Right lobe of liver (tissue), 6 donors: ENCODE results near the gene FBXO44. TPM values are rescaled to one million over a fixed set of nuclear protein-coding genes. Genes with fewer than 3 reads are reported as not detected.

Source experiments
- ATAC-seq, 4 donors: fragments of 200-7000 bp; cut with Tn5 transposase; one replicate each; pipeline ENCODE4 v1.9.1; 2020; ENCODE audit warnings: mild to moderate bottlenecking in 4 of 4, moderate library complexity in 4 of 4
- DNase-seq, 3 donors: peaks; one replicate each; pipeline ENCODE4 v3.0.0-alpha.2; 2020
- H3K27ac ChIP-seq, 3 donors: fragments of 200-600 bp; one replicate each; pipeline ENCODE4 v1.8.0; 2022
- H3K27me3 ChIP-seq, 2 donors: fragments of 200-600 bp; one replicate each; pipeline ENCODE4 v1.8.0; 2022
- H3K36me3 ChIP-seq, 4 donors: fragments of 200-600 bp; sonication (generic) in 1 of 4; one replicate each; pipeline versions ENCODE4 v1.5.1 to v1.8.0; 2017 to 2022; ENCODE audit warnings: control low read depth in 1 of 4
- H3K4me1 ChIP-seq, 4 donors: fragments of 200-600 bp; sonication (generic) in 1 of 4; one replicate each; pipeline versions ENCODE4 v1.5.1 to v1.8.0; 2017 to 2022; ENCODE audit warnings: control low read depth in 1 of 4
- H3K4me3 ChIP-seq, 3 donors: fragments of 200-600 bp; one replicate each; pipeline ENCODE4 v1.8.0; 2022
- H3K9me3 ChIP-seq, 4 donors: fragments of 200-600 bp; sonication (generic) in 1 of 4; one replicate each; pipeline versions ENCODE4 v1.5.1 to v1.8.0; 2017 to 2022; ENCODE audit warnings: control low read depth in 1 of 4
- POLR2A ChIP-seq: fragments of 450-650 bp; IDR thresholded peaks from one replicate; pipeline ENCODE4 v1.6.1; 2017; ENCODE audit warnings: antibody characterized with exemption, mild to moderate bottlenecking
- WGBS: methylation state at CpG from one replicate; pipeline ENCODE4 v1.1.6; 2018; ENCODE audit warnings: low coverage, low lambda C conversion rate; ENCODE audit not compliant: insufficient coverage; ENCODE audit errors: missing lambda C conversion rate; 5-methylcytosine and 5-hydroxymethylcytosine counted together
- intact Hi-C, 2 donors: fragments of 100-400 bp; cut with DNase I; formaldehyde crosslinking; loops; one replicate each; pipeline versions ENCODE4 v1.11.2 to v1.14.1; 2022
- total RNA-seq, 6 experiments: library from RNA; depleted of rRNA in 2 of 6; stranded (reverse); fragments of >200 nt in 2 of 6; fragmentation: NEBNext Ultra II Directional in 3 of 6; extraction: Animal tissue kit (Norgen Biotek cat#: 25700) in 3 of 6; gene quantifications; one replicate each; pipeline versions ENCODE4 v1.1.0 to v1.2.4, GENCODE V29; 2016 to 2023
- TF ChIP-seq, protein P1 (sequence below), 4 donors: fragments of 200-600 bp in 3 of 4; fragments of 450-650 bp in 1 of 4; IDR thresholded peaks; one replicate each; pipeline versions ENCODE4 v1.5.1 to v1.8.0; 2016 to 2022; ENCODE audit warnings: antibody characterized with exemption in 4 of 4, mild to moderate bottlenecking in 2 of 4
- donor health status: DM: no; HTN: yes; CAD: no.
- donor health status: DM: no; HTN: no; CAD: no.
- donor health status: DM: no; HTN: no; CAD: no.
- donor health status: DM: no; HTN: yes; CAD: no.
- donor health status: DM: no; HTN: yes; CAD: no.

The FBXO44 gene
- total RNA-seq, 6 experiments from 2014 or later, result 8.7 to 15.3 (median 10.5) TPM

DNA sequence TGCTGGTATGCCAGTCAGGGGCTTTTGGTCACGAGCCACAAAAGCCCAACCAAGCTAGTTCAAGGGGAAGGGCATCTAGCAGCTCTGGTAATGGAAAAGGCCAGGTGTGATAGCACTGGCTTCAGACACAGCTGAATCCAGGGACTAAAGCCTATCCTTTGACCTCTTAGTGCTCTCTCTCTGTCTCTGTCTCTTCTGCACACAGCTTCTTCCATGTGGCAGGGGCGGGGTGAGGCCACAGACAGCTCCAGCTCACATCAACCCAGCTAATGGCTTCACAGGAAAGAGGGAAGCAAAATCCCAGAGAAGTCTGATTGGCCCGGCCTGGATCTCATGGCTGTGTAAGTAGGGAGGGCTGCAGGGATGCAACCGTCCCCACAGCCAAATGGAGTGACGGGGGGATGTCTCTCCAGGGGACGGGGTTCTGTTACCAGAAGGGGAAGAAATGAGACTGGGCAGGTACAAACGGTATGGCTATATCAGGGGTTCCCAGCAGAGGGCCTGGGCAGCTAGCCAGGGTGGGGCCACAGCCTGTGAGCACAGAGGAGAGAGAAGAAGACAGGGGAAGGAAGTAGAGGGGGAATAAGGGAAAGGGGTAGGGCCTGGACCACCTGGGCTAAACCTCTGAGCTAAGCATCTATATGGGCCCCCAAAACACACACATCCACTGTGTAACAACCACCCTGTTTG is 42.9 kb upstream of the FBXO44 start:
- DNase-seq (no peak), ATAC-seq (no peak)
- 44% methylated on average over 7 of the region's 7 CpGs for WGBS
- no peaks in the 10 kb centered on the region for H3K27me3 ChIP-seq
- TF ChIP-seq POLR2A, result no peak
- no peaks in the 10 kb centered on the region for H3K9me3 ChIP-seq
- no peaks in the 10 kb centered on the region for H3K36me3 ChIP-seq
- no peak overlapping the region for H3K4me3 ChIP-seq
- no peaks in the 10 kb centered on the region for H3K4me1 ChIP-seq
- intact Hi-C loops, result no loop called here
- no peak overlapping the region for H3K27ac ChIP-seq

DNA sequence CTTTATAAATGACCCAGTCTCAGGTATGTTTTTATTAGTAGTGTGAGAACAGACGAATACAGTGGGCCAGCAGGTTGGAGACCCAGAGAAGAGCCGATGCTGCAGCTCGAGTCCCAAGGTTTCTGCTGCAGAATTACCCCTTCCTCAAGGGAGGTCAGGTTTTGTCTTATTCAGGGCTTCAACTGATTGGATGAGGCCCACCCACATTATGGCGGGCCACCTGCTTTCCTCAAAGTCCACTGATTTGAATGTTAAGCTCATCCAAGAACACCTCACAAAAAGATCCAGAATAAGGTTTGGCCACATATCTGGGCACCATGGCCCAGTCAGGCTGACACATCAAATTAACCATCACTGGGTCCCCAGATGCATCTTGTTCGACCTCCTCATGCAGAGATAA is 41.3 kb upstream of the FBXO44 start:
- intact Hi-C loops, result no loop called here

DNA sequence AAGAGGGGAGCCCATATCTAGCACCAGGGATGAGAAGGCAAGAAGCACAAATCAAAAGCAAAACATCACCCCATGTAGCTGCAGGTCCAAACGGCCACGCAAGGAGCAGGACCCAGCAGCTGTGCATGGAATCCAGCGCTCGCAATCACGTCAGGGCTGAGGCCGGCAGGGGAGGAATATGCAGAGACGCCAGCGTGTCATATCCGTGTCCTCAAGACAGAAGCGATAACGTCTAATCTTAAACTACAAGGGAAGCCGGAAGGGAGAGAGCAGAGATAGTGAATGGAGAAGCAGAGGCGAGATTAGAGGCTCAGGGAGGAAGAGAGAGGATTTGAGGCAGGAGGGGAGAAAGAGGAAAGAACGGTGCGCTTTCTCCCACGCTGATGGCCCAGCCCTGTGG is 39.6 kb upstream of the FBXO44 start:
- no peaks in the 10 kb centered on the region for H3K36me3 ChIP-seq
- H3K9me3 ChIP-seq, result no peaks in the 10 kb centered on the region
- TF ChIP-seq, protein P1, sequence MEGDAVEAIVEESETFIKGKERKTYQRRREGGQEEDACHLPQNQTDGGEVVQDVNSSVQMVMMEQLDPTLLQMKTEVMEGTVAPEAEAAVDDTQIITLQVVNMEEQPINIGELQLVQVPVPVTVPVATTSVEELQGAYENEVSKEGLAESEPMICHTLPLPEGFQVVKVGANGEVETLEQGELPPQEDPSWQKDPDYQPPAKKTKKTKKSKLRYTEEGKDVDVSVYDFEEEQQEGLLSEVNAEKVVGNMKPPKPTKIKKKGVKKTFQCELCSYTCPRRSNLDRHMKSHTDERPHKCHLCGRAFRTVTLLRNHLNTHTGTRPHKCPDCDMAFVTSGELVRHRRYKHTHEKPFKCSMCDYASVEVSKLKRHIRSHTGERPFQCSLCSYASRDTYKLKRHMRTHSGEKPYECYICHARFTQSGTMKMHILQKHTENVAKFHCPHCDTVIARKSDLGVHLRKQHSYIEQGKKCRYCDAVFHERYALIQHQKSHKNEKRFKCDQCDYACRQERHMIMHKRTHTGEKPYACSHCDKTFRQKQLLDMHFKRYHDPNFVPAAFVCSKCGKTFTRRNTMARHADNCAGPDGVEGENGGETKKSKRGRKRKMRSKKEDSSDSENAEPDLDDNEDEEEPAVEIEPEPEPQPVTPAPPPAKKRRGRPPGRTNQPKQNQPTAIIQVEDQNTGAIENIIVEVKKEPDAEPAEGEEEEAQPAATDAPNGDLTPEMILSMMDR (IDR thresholded peaks at IDR 0.05), result no peak
- no peak for TF ChIP-seq POLR2A
- no peaks in the 10 kb centered on the region for H3K27me3 ChIP-seq
- no peaks in the 10 kb centered on the region for H3K4me1 ChIP-seq
- 38% methylated on average over 16 of the region's 16 CpGs for WGBS
- H3K4me3 ChIP-seq, result no peak overlapping the region
- no peak overlapping the region for H3K27ac ChIP-seq
- peak; percentile 51 to 72 (median 57) for ATAC-seq
- intact Hi-C loops, result no loop called here
- DNase-seq, result no peak

More for the DNA sequence above, 41.3 kb upstream of the FBXO44 start:
- no peak overlapping the region for H3K4me3 ChIP-seq
- H3K27ac ChIP-seq, result no peak overlapping the region
- DNase-seq, result no peak
- no peak for TF ChIP-seq POLR2A
- TF ChIP-seq, protein P1 (IDR thresholded peaks at IDR 0.05), result no peak
- no peaks in the 10 kb centered on the region for H3K27me3 ChIP-seq
- no peaks in the 10 kb centered on the region for H3K4me1 ChIP-seq
- no peaks in the 10 kb centered on the region for H3K9me3 ChIP-seq
- no peaks in the 10 kb centered on the region for H3K36me3 ChIP-seq
- WGBS, result 79% methylated on average over 2 of the region's 5 CpGs
- no peak for ATAC-seq

DNA sequence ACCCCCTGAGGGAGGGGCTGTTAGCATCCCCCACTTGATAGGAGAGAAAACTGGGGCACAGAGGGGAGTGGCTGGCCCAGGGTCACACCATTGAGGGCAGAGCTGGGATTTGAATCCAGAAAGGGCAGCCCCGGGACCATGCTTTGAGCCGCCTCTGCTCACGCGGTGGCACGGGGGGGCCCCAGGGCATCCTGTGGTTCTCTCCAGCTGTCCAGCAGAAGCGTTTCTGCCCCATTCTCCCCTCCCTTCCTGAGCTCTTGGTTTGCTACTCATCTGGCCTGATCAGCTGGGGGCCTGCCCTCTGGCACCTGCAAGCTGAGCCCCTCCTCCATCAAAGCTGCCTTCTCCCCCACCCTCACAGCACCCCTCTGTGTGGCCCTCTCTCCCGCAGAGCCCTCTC is 37.9 kb upstream of the FBXO44 start:
- DNase-seq (no peak), ATAC-seq (no peak)
- H3K4me1 ChIP-seq, result no peaks in the 10 kb centered on the region
- WGBS, result no CpG with 5 or more reads among the region's 7 CpGs
- no peak for TF ChIP-seq POLR2A
- TF ChIP-seq, protein P1 (IDR thresholded peaks at IDR 0.05), result no peak
- no peaks in the 10 kb centered on the region for H3K36me3 ChIP-seq
- no peak overlapping the region for H3K4me3 ChIP-seq
- H3K27ac ChIP-seq, result no peak overlapping the region
- intact Hi-C loops, result no loop called here
- no peaks in the 10 kb centered on the region for H3K9me3 ChIP-seq
- no peaks in the 10 kb centered on the region for H3K27me3 ChIP-seq

DNA sequence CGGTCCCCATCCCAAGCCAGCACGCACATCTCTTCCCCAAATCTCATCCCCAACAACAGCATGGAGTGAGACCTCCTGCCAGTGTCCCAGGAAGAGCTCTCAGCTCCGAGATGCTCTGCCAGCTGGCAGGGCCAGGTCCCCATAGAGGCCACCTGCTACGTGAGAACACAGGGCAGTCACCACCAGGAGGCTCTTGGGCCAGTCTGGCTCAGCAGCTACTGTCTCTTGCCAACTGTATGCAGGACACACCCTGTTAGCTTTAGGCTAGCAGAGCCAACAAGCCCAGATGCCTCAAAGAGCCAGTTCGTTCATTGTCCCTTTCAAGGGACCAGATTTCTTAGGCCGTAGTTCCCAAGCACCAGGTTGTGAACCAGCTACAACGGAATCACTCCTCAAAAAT is 37.4 kb upstream of the FBXO44 start:
- 80% methylated on average over 1 of the region's 7 CpGs for WGBS
- no peak for TF ChIP-seq POLR2A
- TF ChIP-seq, protein P1 (IDR thresholded peaks at IDR 0.05), result no peak
- peak in 2 of 4 donors; percentile 30 to 67 for ATAC-seq
- Histone ChIP-seq H3K27ac (no peak overlapping the region), H3K36me3 (no peaks in the 10 kb centered on the region), H3K9me3 (no peaks in the 10 kb centered on the region), H3K4me3 (no peak overlapping the region), H3K4me1 (no peaks in the 10 kb centered on the region), H3K27me3 (no peaks in the 10 kb centered on the region)
- intact Hi-C loops, result no loop called here
- no peak for DNase-seq
